IMR-90 (cell line): ENCODE results near the gene ATL2. TPM values are rescaled to one million over a fixed set of nuclear protein-coding genes. Genes with fewer than 3 reads are reported as not detected.

ENCODE experiments used
- ATAC-seq: fragments of 200-7000 bp; cut with Tn5 transposase; 2 replicates; pipeline ENCODE4 v1.9.1; 2020; ENCODE audit warnings: low read depth, mild to moderate bottlenecking, moderate library complexity
- BruUV-seq: library from RNA; stranded (reverse); fragments of 400-500 nt; replicated peaks from 2 replicates; lab custom pipeline; 2021; lab: Mats Ljungman, UMichigan
- CTCF ChIA-PET: fragments of 300-600 bp; formaldehyde crosslinking; extraction: SDS; loops from one replicate; lab custom pipeline; 2021; ENCODE audit warnings: antibody characterized with exemption; lab: Yijun Ruan, JAX
- POLR2A ChIA-PET: fragments of 300-600 bp; sonication (Branson Sonifier 250); formaldehyde crosslinking; loops from one replicate; lab custom pipeline; 2022; ENCODE audit warnings: antibody characterized with exemption; ENCODE audit not compliant: unreplicated experiment; lab: Charles Lee
- DNase-seq: peaks from one replicate; pipeline ENCODE4 v3.0.0; 2013
- H2AFZ ChIP-seq: replicated peaks from 2 replicates; pipeline ENCODE3; 2013; ENCODE audit warnings: low read length, mild to moderate bottlenecking; ENCODE audit not compliant: poor library complexity
- H2AK5ac ChIP-seq: 2 replicates; pipeline ENCODE4 v1.6.1; 2013; ENCODE audit warnings: low read depth, low read length, inconsistent platforms
- H2AK9ac ChIP-seq: replicated peaks from 2 replicates; pipeline ENCODE3; 2013; ENCODE audit warnings: mild to moderate bottlenecking, low read depth, low read length, moderate library complexity; ENCODE audit not compliant: poor library complexity
- H2BK120ac ChIP-seq: 2 replicates; pipeline ENCODE4 v1.6.1; 2013; ENCODE audit warnings: low read depth, low read length, inconsistent platforms
- H2BK15ac ChIP-seq: 3 replicates; pipeline ENCODE4 v1.6.1; 2013; ENCODE audit warnings: low read depth, low read length, inconsistent platforms
- H2BK20ac ChIP-seq: 2 replicates; pipeline ENCODE4 v1.6.1; 2013; ENCODE audit warnings: low read depth, mild to moderate bottlenecking, inconsistent platforms, low read length, moderate library complexity
- H2BK5ac ChIP-seq: 2 replicates; pipeline ENCODE4 v1.6.1; 2013; ENCODE audit warnings: mild to moderate bottlenecking, low read depth, low read length, inconsistent platforms; ENCODE audit not compliant: poor library complexity, severe bottlenecking
- H3K14ac ChIP-seq: replicated peaks from 2 replicates; pipeline ENCODE4 v1.6.1; 2013; ENCODE audit warnings: low read depth, low read length, inconsistent platforms
- H3K18ac ChIP-seq: 2 replicates; pipeline ENCODE4 v1.6.1; 2013; ENCODE audit warnings: low read depth, low read length, control low read depth
- H3K23ac ChIP-seq: 2 replicates; pipeline ENCODE4 v1.6.1; 2013; ENCODE audit warnings: low read depth, low read length, inconsistent platforms
- H3K27ac ChIP-seq: 2 replicates; pipeline ENCODE4 v1.5.1; 2013; ENCODE audit warnings: mild to moderate bottlenecking, control low read depth, low read length; ENCODE audit not compliant: insufficient read depth
- H3K27me3 ChIP-seq: 2 replicates; pipeline ENCODE4 v1.6.1; 2013; ENCODE audit warnings: low read length; ENCODE audit not compliant: control insufficient read depth, insufficient read depth
- H3K36me3 ChIP-seq: 2 replicates; pipeline ENCODE4 v1.6.1; 2013; ENCODE audit warnings: low read length, mixed read lengths; ENCODE audit not compliant: control insufficient read depth, insufficient read depth
- H3K4ac ChIP-seq: 2 replicates; pipeline ENCODE4 v1.6.1; 2013; ENCODE audit warnings: low read depth, low read length, inconsistent platforms
- H3K4me1 ChIP-seq: 2 replicates; pipeline ENCODE4 v1.6.1; 2013; ENCODE audit warnings: low read length, mixed read lengths; ENCODE audit not compliant: control insufficient read depth, insufficient read depth
- H3K4me2 ChIP-seq: 2 replicates; pipeline ENCODE4 v1.6.1; 2013; ENCODE audit warnings: low read depth, mild to moderate bottlenecking, control low read depth, low read length, moderate library complexity
- H3K4me3 ChIP-seq: 2 replicates; pipeline ENCODE4 v1.5.1; 2013; ENCODE audit warnings: low read depth, mild to moderate bottlenecking, control low read depth, low read length, moderate library complexity; ENCODE audit not compliant: insufficient read depth
- H3K56ac ChIP-seq: 2 replicates; pipeline ENCODE4 v1.6.1; 2013; ENCODE audit warnings: low read length, inconsistent platforms; ENCODE audit not compliant: insufficient read depth; ENCODE audit errors: extremely low read depth
- H3K79me1 ChIP-seq, 2 experiments: 2 replicates each; pipeline ENCODE4 v1.6.1; 2013; ENCODE audit warnings: low read length in 2 of 2, inconsistent platforms in 1 of 2, low read depth in 1 of 2
- H3K9ac ChIP-seq: 2 replicates; pipeline ENCODE4 v1.6.1; 2013; ENCODE audit warnings: low read depth, low read length, control low read depth
- H3K9me1 ChIP-seq: 2 replicates; pipeline ENCODE4 v1.6.1; 2013; ENCODE audit warnings: low read length, inconsistent platforms; ENCODE audit not compliant: insufficient read depth
- H3K9me3 ChIP-seq: 2 replicates; pipeline ENCODE4 v1.6.1; 2013; ENCODE audit warnings: low read length; ENCODE audit not compliant: control insufficient read depth, insufficient read depth
- H4K20me1 ChIP-seq: 2 replicates; pipeline ENCODE4 v1.6.1; 2013; ENCODE audit warnings: low read length, inconsistent platforms; ENCODE audit not compliant: insufficient read depth
- H4K5ac ChIP-seq: 2 replicates; pipeline ENCODE4 v1.6.1; 2013; ENCODE audit warnings: mild to moderate bottlenecking, low read depth, low read length, control low read depth
- H4K8ac ChIP-seq, 2 experiments: 2 replicates each; pipeline ENCODE4 v1.6.1; 2013; ENCODE audit warnings: low read depth in 2 of 2, low read length in 2 of 2, control low read depth in 1 of 2, inconsistent platforms in 1 of 2
- H4K91ac ChIP-seq: 2 replicates; pipeline ENCODE4 v1.6.1; 2013; ENCODE audit warnings: low read depth, low read length, inconsistent platforms; ENCODE audit not compliant: insufficient read depth
- BHLHE40 ChIP-seq: fragments of 150-350 bp; IDR thresholded peaks from 2 replicates; pipeline ENCODE4 v1.6.1; 2016; ENCODE audit warnings: mild to moderate bottlenecking, low read depth, low read length
- CHD1 ChIP-seq: IDR thresholded peaks from 2 replicates; pipeline ENCODE4 v1.6.1; 2012; ENCODE audit warnings: low read depth, low read length, improper control_type of control experiment
- CTCF ChIP-seq: conservative IDR thresholded peaks from 2 replicates; pipeline ENCODE4 v1.5.1; 2012; ENCODE audit warnings: mild to moderate bottlenecking, low read depth, low read length, improper control_type of control experiment
- ELK1 ChIP-seq: fragments of 150-350 bp; IDR thresholded peaks from 2 replicates; pipeline ENCODE4 v1.6.1; 2016; ENCODE audit warnings: low read depth, mild to moderate bottlenecking, low read length, moderate library complexity, borderline replicate concordance
- FOS ChIP-seq: fragments of 150-350 bp; IDR thresholded peaks from 2 replicates; pipeline ENCODE4 v1.6.1; 2016; ENCODE audit warnings: low read depth, low read length
- MAFK ChIP-seq: IDR thresholded peaks from 2 replicates; pipeline ENCODE4 v1.6.1; 2012; ENCODE audit warnings: low read depth, low read length, improper control_type of control experiment
- MAZ ChIP-seq: IDR thresholded peaks from 2 replicates; pipeline ENCODE4 v1.6.1; 2012; ENCODE audit warnings: low read depth, mild to moderate bottlenecking, low read length, improper control_type of control experiment, moderate library complexity, borderline replicate concordance
- MXI1 ChIP-seq: IDR thresholded peaks from 2 replicates; pipeline ENCODE4 v1.6.1; 2012; ENCODE audit warnings: low read depth, mild to moderate bottlenecking, low read length, moderate library complexity, borderline replicate concordance
- POLR2A ChIP-seq: IDR thresholded peaks from 2 replicates; pipeline ENCODE4 v1.6.1; 2012; ENCODE audit warnings: mild to moderate bottlenecking, low read depth, low read length
- RCOR1 ChIP-seq: IDR thresholded peaks from 2 replicates; pipeline ENCODE4 v1.6.1; 2012; ENCODE audit warnings: mild to moderate bottlenecking, low read length, improper control_type of control experiment; ENCODE audit not compliant: insufficient replicate concordance
- SMC3 ChIP-seq: fragments of 150-350 bp; IDR thresholded peaks from 2 replicates; pipeline ENCODE4 v1.6.1; 2016; ENCODE audit warnings: low read depth, mild to moderate bottlenecking, antibody characterized with exemption, low read length, moderate library complexity
- USF2 ChIP-seq: fragments of 150-350 bp; IDR thresholded peaks from 2 replicates; pipeline ENCODE4 v1.6.1; 2017; ENCODE audit warnings: mild to moderate bottlenecking, antibody characterized with exemption, low read length, low read depth
- WGBS, 2 experiments: methylation state at CpG; one replicate each; pipeline versions ENCODE4 v1.1.5 to v1.1.7; 2013; ENCODE audit warnings: missing lambda C conversion rate in 2 of 2; ENCODE audit not compliant: insufficient read length in 1 of 2; ENCODE audit errors: extremely low coverage in 2 of 2; 5-methylcytosine and 5-hydroxymethylcytosine counted together
- dilution Hi-C: fragments of 300-500 bp; cut with HindIII; formaldehyde crosslinking; loops from one replicate; pipeline ENCODE4 v1.14.3; 2018; ENCODE audit warnings: low sequenced_read_pairs; ENCODE audit not compliant: unreplicated experiment
- in situ Hi-C: fragments of 300-500 bp; cut with MboI; formaldehyde crosslinking; loops from 3 replicates; pipeline ENCODE4 v1.14.3; 2019; ENCODE audit warnings: low sequenced_read_pairs, inconsistent platforms, mixed read lengths
- intact Hi-C: fragments of 100-400 bp; cut with micrococcal nuclease; formaldehyde crosslinking; loops from 2 replicates; pipeline ENCODE4 v1.10.0; 2022
- polyA plus RNA-seq, 3 experiments: library from polyadenylated mRNA; depleted of rRNA; stranded (reverse); fragments of >200 nt; gene quantifications; 2 replicates each; pipeline ENCODE4 v1.2.3, GENCODE V29; 2012; ENCODE audit warnings: low replicate concordance in 1 of 3
- total RNA-seq: library from RNA; depleted of rRNA; stranded (reverse); fragments of >200 nt; gene quantifications from 2 replicates; pipeline ENCODE4 v1.2.3, GENCODE V29; 2012

ATL2 gene
- total and polyA plus RNA-seq, 2 of the 4 experiments (the other 2 are of a cell fraction), result 16.0 to 62.6 TPM

GRCh38 chr2:38255211-38255610 lies 121.9 kb downstream of the ATL2 start:
- no peak overlapping the region for H3K9ac ChIP-seq
- BruUV-seq, result no TSS peak
- no peak overlapping the region for H3K4ac ChIP-seq
- no CpG with 5 or more reads among the region's 3 CpGs for WGBS, 2 experiments
- dilution Hi-C loops, result no loop called here
- no peak overlapping the region for H2BK20ac ChIP-seq
- POLR2A ChIA-PET, result no interaction called here
- CTCF ChIA-PET, result no interaction called here
- no peak overlapping the region for H3K27ac ChIP-seq
- no peak overlapping the region for H3K56ac ChIP-seq
- H3K18ac ChIP-seq, result no peak overlapping the region
- no peak overlapping the region for H4K91ac ChIP-seq
- H3K4me1 ChIP-seq, result no peaks in the 10 kb centered on the region
- no peak overlapping the region for H2AK5ac ChIP-seq
- no peaks in the 10 kb centered on the region for H3K9me3 ChIP-seq
- H3K4me3 ChIP-seq, result no peak overlapping the region
- H2AFZ ChIP-seq, result no peak overlapping the region
- H4K8ac ChIP-seq, result no peak overlapping the region
- intact Hi-C loops, result no loop called here
- TF ChIP-seq ELK1 (no peak), CTCF (no peak), FOS (no peak), SMC3 (no peak), RCOR1 (no peak), MXI1 (no peak), BHLHE40 (no peak), MAZ (no peak), CHD1 (no peak), USF2 (no peak), POLR2A (no peak), MAFK (no peak)
- H3K27me3 ChIP-seq, result peaks cover 17% of the 10 kb centered on the region
- no peak overlapping the region for H3K14ac ChIP-seq
- in situ Hi-C loops, result no loop called here
- DNase-seq, result no peak
- no peak overlapping the region for H2BK120ac ChIP-seq
- no peak overlapping the region for H2BK5ac ChIP-seq
- no peak for ATAC-seq
- no peaks in the 10 kb centered on the region for H3K36me3 ChIP-seq
- H4K20me1 ChIP-seq, result no peaks in the 10 kb centered on the region
- no peaks in the 10 kb centered on the region for H3K9me1 ChIP-seq
- no peak overlapping the region for H2BK15ac ChIP-seq
- H3K79me1 ChIP-seq, result no peaks in the 10 kb centered on the region
- no peak overlapping the region for H3K4me2 ChIP-seq
- no peak overlapping the region for H4K5ac ChIP-seq
- no peak overlapping the region for H2AK9ac ChIP-seq
- no peak overlapping the region for H3K23ac ChIP-seq
